ENCODE measurements around the gene NDUFV1.
"Not testable (repeated sequence)": the region's sequence is repeated elsewhere in the genome, so short reads cannot be mapped to it uniquely, and the experiment has no call there.

The NDUFV1 gene

GRCh38 chr11:67651976-67652781, 45.4 kb downstream of the NDUFV1 start:
- H3K27ac ChIP-seq, result no peak overlapping the region
- TF ChIP-seq ZFX (IDR thresholded peaks at IDR 0.05) (no peak), CTCF (conservative IDR thresholded peaks at IDR 0.05) (no peak)

- TF ChIP-seq ZFX (IDR thresholded peaks at IDR 0.05), result no peak
- no peak for TF ChIP-seq CTCF (conservative IDR thresholded peaks at IDR 0.05)
Observed at GRCh38 chr11:67652965-67653845, 46.5 kb downstream of the NDUFV1 start.

GRCh38 chr11:67654225-67654624, 47.5 kb downstream of the NDUFV1 start:
- no peak overlapping the region for H3K27ac ChIP-seq
- TF ChIP-seq CTCF (conservative IDR thresholded peaks at IDR 0.05) (no peak), ZFX (IDR thresholded peaks at IDR 0.05) (no peak)

More at GRCh38 chr11:67652965-67653845, 46.5 kb downstream of the NDUFV1 start:
- no peak overlapping the region for H3K27ac ChIP-seq

GRCh38 chr11:67656278-67656922, 49.7 kb downstream of the NDUFV1 start:
- no peak for TF ChIP-seq CTCF (conservative IDR thresholded peaks at IDR 0.05)
- TF ChIP-seq ZFX (IDR thresholded peaks at IDR 0.05), result no peak
- H3K27ac ChIP-seq, result peak overlapping the region; percentile 94

- H3K27ac ChIP-seq, result peak overlapping the region; percentile 94
Observed at GRCh38 chr11:67657300-67657699, 50.6 kb downstream of the NDUFV1 start.

GRCh38 chr11:67659651-67660165, 53.0 kb downstream of the NDUFV1 start:
- not testable (repeated sequence) for H3K27ac ChIP-seq
- peak; percentile 69 for TF ChIP-seq CTCF (conservative IDR thresholded peaks at IDR 0.05)

More at GRCh38 chr11:67657300-67657699, 50.6 kb downstream of the NDUFV1 start:
- TF ChIP-seq ZFX (IDR thresholded peaks at IDR 0.05) (no peak), CTCF (conservative IDR thresholded peaks at IDR 0.05) (no peak)

- H3K27ac ChIP-seq, result not testable (repeated sequence)
Observed at GRCh38 chr11:67660752-67661151, 54.0 kb downstream of the NDUFV1 start.
